T-helper 1 cell treated with Interleukin-12 subunit alpha and Interleukin-12 subunit beta and Interleukin-4 antibody, amounts not matched to agents 30 ng/mL and 1 ng/mL, for 36 hours (primary cell): ENCODE results near the gene IGDCC3. TPM values are rescaled to one million over a fixed set of nuclear protein-coding genes. Genes with fewer than 3 reads are reported as not detected.

Experiments
- intact Hi-C: fragments of 100-400 bp; cut with micrococcal nuclease; formaldehyde crosslinking; loops from one replicate; pipeline ENCODE4 v1.15.1; 2024
- total RNA-seq: library from RNA; stranded (reverse); gene quantifications from 2 replicates; pipeline ENCODE4 v1.2.3, GENCODE V29; 2022

The IGDCC3 gene
- total RNA-seq, result not detected in 2 replicates

- intact Hi-C loops, result no loop called here
Measured at GRCh38 chr15:65377976-65378366, at the start of gene IGDCC3. Gene IGDCC3 (minus strand): TSS chr15:65378002. CDS start chr15:65377788, 214 bp downstream.

- intact Hi-C loops, result no loop called here
Measured at GRCh38 chr15:65426216-65426853, 48.5 kb upstream of the IGDCC3 start.

GRCh38 chr15:65424683-65425082, 46.9 kb upstream of the IGDCC3 start:
- intact Hi-C loops, result no loop called here

DNA sequence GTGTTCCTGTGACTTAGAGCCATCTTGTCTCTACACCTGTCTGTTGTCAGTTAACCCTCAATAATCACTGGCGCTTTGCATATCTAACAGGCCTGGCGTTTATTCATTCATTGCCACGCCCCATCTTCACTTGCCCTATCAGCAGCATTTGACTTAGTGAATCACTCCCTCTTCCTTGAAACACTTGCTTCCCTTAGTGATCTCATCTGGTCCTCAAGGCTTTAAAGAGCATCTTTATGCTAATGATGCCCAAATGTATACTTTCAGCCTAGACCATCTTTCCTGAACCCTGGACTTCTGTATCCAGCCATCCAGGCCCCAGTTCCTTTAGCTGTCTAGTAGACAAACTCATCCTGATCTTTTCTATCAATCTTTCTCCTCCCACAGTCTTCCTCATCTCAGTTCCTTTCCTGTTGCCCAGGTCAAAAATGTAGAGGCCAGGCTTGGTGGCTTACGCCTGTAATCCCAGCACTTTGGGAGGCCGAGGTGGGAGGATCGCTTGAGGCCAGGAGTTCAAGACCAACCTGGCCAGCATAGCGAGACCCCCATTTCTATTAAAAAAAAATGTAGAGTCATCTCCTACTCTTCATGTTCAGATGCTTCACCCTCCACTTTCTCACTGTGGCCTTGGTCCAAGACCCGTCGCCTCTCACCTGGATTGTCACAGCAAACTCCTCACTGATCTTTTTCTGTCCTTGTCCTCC, 46.3 kb upstream of the IGDCC3 start:
- intact Hi-C loops, result no loop called here

DNA sequence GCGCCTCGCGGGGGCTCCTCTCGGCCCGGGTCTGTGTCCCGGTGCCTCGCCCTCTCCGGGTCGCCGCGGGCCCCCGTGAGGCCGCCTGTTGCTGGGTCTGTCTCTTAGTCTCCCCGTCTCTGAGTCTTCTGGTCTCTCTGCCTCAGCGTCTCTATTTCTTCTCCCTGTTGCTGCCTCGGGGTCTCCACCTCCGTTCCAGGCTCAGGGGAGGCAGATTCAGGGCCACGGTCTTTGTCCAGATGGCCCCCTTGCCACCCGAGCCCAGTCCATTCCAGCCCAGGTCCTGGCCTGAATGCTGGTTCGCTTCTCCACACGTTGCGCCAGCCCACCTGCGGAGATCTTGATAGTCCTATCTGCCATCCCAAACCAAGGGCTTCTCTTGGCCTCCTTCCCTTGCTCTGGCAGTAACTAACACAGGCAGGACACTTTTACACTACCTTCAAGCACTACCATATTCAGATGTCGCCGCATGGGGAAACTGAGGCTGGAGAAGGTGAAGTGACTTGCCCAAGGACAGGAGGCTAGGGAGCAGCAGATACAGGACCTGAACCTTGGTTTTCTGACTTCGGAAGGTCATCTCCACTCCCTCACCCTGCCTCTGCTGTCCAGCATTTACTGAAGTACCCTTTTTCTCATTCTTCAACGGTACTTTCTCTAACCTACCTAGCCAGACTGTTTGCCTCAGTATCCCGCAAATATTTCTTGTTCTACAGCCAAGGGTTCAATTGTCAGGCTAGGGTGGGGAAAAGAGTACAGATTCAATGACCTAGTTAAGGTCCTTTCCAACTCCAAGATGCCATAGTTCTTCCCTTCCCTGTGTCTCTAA, 45.6 kb upstream of the IGDCC3 start:
- intact Hi-C loops, result no loop called here

GRCh38 chr15:65421360-65422215, 43.8 kb upstream of the IGDCC3 start:
- intact Hi-C loops, result no loop called here

- intact Hi-C loops, result no loop called here
Measured at GRCh38 chr15:65420975-65421359, 43.2 kb upstream of the IGDCC3 start.

DNA sequence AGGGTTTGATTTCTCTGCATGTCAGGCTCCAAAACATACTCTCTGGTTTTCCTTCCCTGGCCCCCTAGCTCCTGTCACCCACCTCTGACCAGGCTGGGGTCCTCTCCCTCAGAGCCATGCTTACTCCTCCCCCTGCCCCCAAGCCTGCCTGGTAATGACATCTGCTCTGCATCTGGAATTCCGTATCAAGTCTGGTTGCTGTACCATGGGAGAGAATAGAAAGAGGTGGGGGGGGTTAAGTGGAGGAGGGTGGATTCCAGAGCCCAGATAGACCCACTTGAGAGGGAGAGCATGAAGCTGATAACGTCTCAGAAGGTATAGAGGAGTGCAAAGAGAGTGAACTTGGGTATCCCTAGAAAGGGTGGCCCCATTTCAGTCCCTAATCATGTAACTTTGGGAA, 40.8 kb upstream of the IGDCC3 start:
- intact Hi-C loops, result no loop called here

DNA sequence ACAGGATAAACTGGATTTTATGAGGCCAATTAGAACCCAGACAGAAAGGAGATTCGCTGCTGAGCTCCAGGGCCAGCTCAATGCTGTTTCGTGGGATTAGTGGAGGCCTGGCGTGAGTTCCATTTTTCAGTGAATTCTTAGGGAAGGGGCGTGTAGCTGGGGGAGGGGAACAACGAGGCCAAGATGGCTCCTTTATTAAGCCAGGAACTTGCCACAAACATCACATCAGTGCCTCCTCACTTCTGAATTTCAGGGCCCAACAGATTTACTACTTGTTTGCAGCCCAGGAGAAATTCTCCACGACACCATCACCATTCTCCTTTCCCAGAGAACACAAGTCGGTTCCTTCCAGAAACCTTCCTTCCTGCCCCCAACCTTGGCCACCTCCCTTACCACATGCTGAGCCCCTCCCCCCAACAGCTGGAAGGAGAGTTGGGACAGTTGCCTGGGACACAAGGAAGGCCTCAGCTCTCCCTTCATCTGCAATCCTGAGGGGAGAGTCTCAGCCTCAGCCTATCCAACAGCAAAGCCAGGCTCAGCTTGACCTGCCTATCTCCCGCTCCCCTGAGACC, 39.1 kb upstream of the IGDCC3 start:
- intact Hi-C loops, result no loop called here

GRCh38 chr15:65414841-65415621, 37.2 kb upstream of the IGDCC3 start:
- intact Hi-C loops, result no loop called here

GRCh38 chr15:65413760-65414144, 36.0 kb upstream of the IGDCC3 start:
- intact Hi-C loops, result no loop called here

GRCh38 chr15:65413051-65413759, 35.4 kb upstream of the IGDCC3 start:
- intact Hi-C loops, result no loop called here

- intact Hi-C loops, result no loop called here
Measured at GRCh38 chr15:65412556-65412955, 34.8 kb upstream of the IGDCC3 start.

DNA sequence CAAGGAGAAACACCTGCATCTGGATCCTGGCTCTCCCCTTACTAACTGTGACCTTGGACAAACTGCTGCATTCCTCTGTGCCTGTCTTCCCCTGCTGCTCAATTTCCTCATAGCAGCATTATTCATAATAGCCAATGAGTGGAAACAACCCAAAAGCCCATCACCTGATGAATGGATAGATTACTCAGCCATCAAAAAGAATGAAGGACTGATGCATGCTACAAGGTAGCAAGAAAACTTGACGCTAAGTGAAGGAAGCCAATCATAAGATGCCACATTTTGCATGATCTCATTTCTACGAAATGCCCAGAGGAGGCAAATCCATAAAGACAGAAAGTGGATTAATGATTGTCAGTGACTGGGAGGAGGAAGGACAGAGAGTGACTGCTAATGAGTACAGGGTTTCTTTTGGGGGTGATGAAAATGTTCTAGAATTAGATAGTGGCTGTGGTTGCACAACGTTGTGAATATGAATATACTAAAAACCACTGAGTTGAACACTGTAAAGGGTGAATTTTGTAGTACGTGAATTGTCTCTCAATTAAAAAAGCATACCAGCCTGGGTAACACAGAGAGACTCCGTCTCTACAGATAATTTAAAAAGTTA, 33.8 kb upstream of the IGDCC3 start:
- intact Hi-C loops, result no loop called here

DNA sequence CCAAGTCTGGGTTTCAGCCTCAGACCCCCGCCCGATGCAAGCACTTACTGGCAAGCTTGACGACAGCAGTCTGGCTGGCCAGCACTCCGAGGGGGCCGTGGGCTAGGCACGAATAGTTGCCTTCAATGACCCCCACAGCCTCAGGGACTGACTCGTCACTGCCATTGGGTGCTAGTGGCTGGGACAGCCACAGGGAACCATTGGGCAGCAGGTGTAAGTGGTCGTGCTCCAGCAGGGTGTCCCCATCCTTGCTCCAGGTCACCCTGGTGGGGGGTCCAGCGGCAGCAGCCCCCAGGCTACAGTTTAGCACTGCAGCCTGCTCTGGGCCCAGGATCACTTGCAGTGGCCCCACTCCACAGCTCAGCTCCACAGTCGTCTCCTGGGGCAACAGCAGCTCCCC, 33.2 kb upstream of the IGDCC3 start:
- intact Hi-C loops, result no loop called here

DNA sequence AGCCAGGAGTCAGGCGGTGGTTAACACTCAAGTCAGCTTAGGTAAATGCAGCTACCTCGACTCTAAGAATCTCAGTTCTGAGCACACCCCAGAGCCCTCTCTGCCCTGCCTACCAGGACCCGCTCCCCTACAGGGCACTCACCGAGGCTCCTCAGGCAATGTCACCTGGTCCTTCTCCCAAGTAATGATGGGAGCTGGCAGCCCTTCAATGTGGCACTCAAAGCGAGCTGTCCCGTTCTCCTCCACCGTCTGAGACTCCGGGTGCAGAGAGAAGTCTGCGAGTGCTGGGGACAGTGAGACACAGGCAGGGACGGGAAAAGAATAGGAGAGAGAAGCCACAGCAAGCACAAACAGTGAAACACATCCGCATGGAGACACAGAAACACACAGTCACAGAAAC, 32.2 kb upstream of the IGDCC3 start:
- intact Hi-C loops, result no loop called here

DNA sequence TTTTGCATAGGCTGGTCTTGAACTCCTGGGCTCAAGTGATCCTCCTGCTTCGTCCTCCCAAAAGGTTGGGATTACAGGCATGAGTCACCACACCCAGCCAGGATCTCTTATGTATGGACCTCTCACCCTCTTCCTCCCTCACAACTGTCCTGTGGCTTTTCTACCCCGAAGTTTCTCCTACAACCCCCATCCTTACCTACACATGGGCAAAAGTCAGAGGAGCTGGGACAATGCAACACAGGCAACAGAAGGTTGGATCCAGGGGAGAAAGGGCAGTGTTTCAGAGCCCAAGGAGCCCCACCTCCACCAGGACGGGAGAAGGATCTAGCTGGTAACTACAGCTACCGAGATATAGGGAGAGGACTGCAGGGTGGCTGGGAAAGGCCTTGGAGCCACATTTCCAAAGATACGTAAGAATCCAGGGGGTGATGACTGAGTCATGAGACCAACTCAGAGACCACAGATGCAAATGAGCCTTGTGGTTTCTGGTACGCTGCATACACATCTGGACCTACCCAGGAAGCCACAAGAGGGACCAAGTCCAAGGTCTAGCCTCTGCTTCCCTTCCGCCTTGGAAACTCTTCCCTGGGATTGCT, 31.3 kb upstream of the IGDCC3 start:
- intact Hi-C loops, result no loop called here

- intact Hi-C loops, result no loop called here
Measured at GRCh38 chr15:65408324-65409035, 30.7 kb upstream of the IGDCC3 start.
